ENCODE data around the gene PIGT.

Gene PIGT

DNA sequence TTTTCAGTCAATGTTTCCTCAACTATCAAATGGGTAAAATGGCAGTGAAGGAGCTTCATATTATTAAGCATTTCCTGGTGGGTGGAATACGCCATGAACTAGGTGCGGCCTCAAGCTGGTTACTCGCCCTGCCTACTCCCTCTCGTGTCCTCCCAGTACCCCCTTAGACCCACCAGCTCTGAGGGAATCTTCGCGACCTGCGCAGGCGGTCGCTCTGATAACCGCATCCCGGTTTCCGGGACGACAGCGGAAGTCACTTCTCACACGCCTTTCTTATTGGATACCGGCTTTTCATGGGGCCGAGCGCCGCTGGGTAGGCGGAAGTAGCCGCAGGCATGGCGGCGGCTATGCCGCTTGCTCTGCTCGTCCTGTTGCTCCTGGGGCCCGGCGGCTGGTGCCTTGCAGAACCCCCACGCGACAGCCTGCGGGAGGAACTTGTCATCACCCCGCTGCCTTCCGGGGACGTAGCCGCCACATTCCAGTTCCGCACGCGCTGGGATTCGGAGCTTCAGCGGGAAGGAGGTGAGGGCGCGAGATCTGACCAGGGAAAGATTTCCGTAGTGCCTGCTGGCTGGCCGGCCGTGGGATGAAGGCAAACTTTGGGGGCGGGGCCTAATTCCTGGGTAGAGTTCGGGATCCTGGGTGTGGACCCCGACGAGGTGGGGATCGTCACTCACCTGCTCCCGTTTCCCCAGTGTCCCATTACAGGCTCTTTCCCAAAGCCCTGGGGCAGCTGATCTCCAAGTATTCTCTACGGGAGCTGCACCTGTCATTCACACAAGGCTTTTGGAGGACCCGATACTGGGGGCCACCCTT lies at the start of gene PIGT:
Gene PIGT, plus strand, starts transcription at position 320 of the 816 bp plus-strand sequence. Its CDS starts 16 bp downstream, at position 336.
- DNase-seq, result peak; percentile 88

- no peak for DNase-seq
Observed at GRCh38 chr20:45366192-45366591, 49.7 kb upstream of the PIGT start.

DNA sequence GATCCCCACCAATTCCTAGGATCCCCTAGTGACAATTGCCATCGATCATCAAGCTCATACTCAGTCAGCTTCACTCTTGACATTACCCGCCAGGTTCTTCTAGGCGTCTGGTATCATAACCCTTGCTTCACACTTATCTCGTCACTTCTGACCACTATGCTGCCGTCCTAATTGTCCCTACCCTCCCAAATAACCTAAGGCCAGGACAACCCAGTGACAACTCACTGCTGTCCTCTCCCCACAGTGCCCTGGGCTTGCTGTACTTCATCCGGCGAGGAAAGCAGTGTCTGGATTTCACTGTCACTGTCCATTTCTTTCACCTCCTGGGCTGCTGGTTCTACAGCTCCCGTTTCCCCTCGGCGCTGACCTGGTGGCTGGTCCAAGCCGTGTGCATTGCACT lies 49.3 kb upstream of the PIGT start:
- no peak for DNase-seq

GRCh38 chr20:45367126-45367525 lies 48.8 kb upstream of the PIGT start:
- DNase-seq, result no peak

- DNase-seq, result no peak
Observed at GRCh38 chr20:45368221-45368980, 47.5 kb upstream of the PIGT start.

DNA sequence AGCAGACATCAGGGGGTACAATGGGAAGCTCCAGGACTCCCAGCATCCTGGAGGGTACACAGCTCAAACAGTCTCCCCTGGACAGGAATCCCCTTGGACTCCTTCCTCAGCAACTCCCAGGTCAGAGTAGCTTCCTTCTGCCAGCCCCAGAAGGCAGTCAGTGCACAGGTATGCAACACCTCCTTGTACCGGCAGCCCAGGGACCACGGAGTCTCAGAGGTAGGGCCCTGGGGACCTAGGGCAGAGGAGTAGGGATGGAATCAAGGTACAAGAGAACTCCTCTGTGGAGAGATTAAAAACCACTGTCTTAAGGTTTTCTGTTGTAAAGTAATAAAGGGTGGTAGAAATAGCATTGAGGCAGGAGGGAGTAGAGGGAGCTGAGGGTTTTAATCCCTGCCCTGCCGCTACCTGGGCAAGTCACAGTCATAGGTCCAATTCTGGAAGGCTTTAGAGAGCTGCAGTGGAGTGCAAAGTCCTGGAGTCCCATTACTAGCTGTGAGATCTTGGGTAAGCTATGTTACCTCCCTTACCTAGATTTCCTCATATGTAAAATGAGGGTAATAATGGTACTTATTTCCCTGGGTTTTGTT lies 45.3 kb upstream of the PIGT start:
- no peak for DNase-seq

GRCh38 chr20:45372241-45372640 lies 43.7 kb upstream of the PIGT start:
- no peak for DNase-seq

DNA sequence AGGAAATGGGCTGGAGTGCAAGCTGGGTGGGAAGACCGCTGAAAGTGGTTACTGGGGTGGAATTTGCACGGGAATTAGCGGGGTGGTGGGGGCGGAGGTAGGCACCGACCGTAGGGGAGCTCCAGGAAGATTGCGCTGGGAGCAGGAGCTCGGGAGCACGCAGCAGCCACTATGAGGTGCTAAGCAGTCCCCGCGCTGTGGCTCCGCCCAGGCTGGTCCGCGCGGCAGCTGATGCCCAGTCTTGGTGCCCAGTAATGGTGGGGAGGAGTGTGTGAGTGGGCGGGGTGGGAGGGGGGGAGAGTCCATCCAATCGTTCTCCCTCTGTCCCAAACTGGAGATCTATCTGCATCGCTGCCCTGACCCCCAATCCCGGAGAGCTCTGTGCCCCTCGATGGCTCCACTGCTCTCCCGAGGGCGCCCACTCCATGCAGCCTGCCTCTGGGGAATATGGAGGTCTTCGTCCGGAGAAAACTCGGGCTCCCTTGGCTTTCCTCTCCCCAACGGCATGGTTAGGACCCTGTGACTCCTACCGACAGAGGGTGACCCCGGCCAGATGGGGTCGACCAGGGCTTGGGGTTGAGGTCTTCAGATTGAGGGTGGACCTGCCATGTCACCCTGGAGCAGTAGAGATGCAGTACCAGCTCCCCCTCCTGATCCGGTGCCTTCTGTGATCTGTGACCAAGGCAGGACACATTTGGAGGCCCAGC lies 43.1 kb upstream of the PIGT start:
- DNase-seq, result no peak

GRCh38 chr20:45373353-45374100 lies 42.4 kb upstream of the PIGT start:
- DNase-seq, result peak; percentile 91

GRCh38 chr20:45374101-45374467 lies 41.9 kb upstream of the PIGT start:
- DNase-seq, result no peak

DNA sequence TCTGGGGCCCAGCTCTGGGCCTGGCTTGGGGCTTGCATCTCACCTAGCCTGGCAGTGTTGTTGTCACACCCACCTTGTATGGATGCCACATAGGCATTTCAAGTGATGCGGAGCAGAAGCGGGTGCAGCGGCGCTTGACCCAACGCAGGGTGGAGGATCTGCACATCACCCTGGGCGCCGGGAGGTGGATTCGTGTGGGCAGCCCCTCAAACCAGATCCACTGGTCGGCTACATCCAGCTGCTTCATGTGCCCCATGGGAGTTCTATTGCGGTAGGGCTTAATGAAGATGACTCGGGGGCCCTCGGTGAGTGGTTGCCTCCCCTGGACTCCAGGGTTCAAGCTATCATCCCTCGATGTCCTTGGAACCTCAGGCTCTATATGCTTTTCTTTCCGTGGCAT lies 41.0 kb upstream of the PIGT start:
- DNase-seq, result no peak

GRCh38 chr20:45377269-45377668 lies 38.7 kb upstream of the PIGT start:
- DNase-seq, result no peak

- no peak for DNase-seq
Observed at GRCh38 chr20:45378191-45378590, 37.8 kb upstream of the PIGT start, which contains the start of gene TP53TG5. TP53TG5 (minus strand) TSS chr20:45378325; CDS start chr20:45378236, 89 bp downstream.

GRCh38 chr20:45387274-45387673 lies 28.7 kb upstream of the PIGT start:
- DNase-seq, result no peak

- no peak for DNase-seq
Observed at GRCh38 chr20:45390931-45391330, 25.0 kb upstream of the PIGT start.

- no peak for DNase-seq
Observed at GRCh38 chr20:45391559-45391958, 24.4 kb upstream of the PIGT start.

- DNase-seq, result no peak
Observed at GRCh38 chr20:45392733-45393132, 23.2 kb upstream of the PIGT start.

- DNase-seq, result no peak
Observed at GRCh38 chr20:45394221-45395113, 21.5 kb upstream of the PIGT start.

GRCh38 chr20:45395114-45395415 lies 20.9 kb upstream of the PIGT start:
- DNase-seq, result no peak

GRCh38 chr20:45399018-45399417 lies 16.9 kb upstream of the PIGT start:
- no peak for DNase-seq

- DNase-seq, result no peak
Observed at GRCh38 chr20:45400346-45401031, 15.5 kb upstream of the PIGT start.
